Activated CD8-positive, alpha-beta memory T cell treated with anti-CD3 and anti-CD28 coated beads, Interleukin-2, amount 50 U/mL, for 4 hours (primary cell): ENCODE measurements around the gene CDH22.

Experiments used
- DNase-seq: peaks from one replicate; pipeline ENCODE4 v3.0.0-alpha.2; 2020

The CDH22 gene

GRCh38 chr20:46235077-46235476 lies 73.2 kb downstream of the CDH22 start:
- no peak for DNase-seq

- DNase-seq = no peak
These were observed 74.6 kb downstream of the CDH22 start for GRCh38 chr20:46233701-46234100.

DNA sequence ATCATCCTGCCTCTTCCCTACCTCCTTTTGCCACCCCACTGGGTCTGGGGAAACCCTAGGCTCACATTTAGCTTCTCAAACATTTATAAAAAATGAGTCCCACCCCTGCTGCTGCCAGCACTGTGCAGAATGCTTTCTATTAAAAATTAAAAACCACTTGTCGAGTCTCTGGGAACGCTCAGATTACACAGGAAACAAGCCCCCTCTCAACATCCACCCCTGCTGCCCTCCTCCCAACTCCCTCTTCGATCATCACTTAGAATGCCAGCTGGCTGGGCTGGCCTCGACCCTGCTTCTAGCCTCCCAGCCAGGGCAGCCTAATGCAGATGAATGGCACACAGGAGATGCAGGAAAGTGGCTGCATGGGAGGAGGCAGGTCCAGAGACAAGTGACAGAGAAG lies 75.8 kb downstream of the CDH22 start:
- no peak for DNase-seq

DNA sequence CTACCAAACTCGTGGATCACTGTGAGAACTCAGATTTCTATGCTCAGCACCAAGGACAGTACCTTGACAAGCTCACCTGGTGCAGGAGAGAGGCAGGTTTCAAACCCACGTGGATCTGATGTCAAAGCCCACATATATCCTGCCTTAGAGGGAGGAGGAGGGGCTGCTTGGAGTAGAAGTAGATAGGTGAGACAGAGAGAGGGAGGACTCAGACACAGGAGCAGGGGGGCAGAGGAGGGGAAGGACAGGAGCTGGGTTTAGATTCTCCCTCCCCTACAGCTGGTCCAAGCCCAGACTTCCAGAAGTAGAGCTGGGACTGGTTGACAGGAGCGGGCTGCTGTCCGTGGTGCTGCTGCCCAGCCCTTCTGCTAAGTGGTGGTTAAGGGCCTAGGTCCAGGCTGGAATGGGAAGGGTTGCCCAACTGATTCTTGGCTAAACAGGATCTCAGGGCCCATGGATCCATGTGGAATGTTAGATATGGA lies 77.5 kb downstream of the CDH22 start:
- DNase-seq = no peak

- DNase-seq = no peak
These were observed 78.2 kb downstream of the CDH22 start for GRCh38 chr20:46230106-46230491.

DNA sequence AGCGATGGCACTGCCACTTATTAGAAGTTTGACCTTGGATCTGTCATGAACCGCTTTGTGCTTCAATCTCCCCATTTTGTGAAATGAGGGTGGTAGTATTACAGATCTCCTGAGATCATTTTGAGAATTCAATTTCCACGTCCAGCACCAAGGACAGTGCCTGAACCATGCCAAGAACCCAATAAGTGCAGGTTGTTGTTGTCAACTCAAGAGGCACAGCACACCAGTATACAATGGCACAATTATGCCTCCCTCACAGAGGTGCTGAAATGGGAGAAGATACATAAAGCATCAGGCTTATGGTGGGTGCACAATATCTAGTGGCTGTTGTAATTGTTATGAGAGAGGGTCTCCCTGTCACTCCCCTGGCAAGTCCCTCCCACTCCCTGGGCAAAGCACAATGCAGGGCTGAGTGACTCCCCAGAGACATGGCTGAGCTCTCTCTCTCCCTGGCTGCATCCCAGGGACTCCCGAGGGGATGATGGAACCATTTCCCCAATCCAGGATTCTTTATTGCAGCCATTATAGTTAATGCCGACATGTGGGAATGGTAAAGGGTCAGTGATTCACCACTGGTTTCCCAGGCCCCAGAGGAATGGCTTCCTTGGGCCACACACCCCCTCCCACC lies 78.7 kb downstream of the CDH22 start:
- DNase-seq = no peak

DNA sequence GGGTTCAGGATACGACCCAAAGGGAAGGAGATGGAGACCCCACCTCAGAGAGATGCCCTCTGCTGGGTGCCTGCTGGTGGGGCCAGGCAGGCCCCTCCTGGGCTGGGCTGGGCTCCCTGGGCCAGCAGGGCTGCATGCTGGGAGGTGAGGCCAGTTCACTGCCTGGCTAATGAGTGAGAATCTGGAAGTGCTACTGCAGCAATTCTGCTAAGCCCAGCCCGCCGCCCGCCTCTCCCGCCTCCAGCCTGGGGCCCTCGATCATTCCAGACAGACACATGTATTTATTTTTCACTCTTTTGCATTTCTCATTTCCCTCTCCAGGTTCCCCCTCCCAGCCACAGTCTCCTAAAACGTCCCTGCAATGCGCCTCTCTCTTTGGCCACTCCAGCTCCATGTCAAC lies 79.6 kb downstream of the CDH22 start:
- no peak for DNase-seq

GRCh38 chr20:46227272-46227767 lies 81.0 kb downstream of the CDH22 start:
- DNase-seq = no peak

DNA sequence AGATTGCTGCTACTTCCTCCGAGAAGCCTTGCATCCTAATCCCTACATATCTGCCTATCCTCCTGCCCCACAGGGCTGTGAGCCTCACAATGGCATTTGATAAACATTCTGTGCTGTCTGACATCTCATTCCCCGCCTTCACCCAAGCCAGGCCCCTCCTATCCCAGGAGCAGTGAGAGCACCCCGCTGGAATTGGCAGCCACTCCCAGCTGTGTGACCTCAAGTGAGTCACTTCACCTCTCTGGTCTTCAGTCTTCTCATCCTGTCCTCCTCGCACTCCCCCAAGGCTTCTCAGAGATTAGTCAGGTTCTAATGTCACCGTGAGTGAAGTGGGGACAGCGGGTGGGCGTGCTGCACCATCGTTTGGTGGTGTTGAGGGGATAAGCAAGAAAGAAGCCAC lies 81.7 kb downstream of the CDH22 start:
- DNase-seq = no peak

GRCh38 chr20:46222521-46223007 lies 85.7 kb downstream of the CDH22 start:
- no peak for DNase-seq

DNA sequence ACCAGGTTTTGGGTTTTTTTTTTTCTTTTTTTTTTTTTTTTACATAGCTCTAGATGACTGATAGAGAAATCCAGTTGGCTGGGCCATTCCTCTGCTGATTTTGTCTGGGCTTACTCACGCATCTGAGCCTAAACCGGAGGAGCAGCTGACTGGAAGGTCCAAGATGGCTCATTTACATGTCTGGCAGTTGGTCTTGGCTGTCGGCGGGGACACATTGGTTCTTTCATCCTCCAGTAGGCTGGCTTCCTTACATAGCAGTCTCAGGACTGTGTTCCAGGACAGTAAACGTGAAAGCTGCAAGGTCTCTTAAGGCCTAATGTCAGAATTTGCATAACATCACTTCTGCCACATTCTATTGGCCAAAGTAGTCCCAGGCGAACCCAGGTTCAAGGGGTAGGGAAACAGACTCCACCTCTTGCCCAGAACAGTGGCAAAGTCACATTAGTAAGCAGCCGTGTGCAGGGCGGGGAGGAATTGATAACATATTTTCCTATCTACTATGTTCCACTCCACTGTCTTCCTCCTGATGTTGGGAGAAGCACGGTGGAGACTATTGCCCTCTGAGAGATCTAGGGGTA lies 87.0 kb downstream of the CDH22 start:
- no peak for DNase-seq

GRCh38 chr20:46220455-46221207 lies 87.7 kb downstream of the CDH22 start:
- no peak for DNase-seq

- DNase-seq = no peak
These were observed 88.4 kb downstream of the CDH22 start for GRCh38 chr20:46219920-46220319.

- DNase-seq = no peak
These were observed 89.1 kb downstream of the CDH22 start for GRCh38 chr20:46219190-46219589.

DNA sequence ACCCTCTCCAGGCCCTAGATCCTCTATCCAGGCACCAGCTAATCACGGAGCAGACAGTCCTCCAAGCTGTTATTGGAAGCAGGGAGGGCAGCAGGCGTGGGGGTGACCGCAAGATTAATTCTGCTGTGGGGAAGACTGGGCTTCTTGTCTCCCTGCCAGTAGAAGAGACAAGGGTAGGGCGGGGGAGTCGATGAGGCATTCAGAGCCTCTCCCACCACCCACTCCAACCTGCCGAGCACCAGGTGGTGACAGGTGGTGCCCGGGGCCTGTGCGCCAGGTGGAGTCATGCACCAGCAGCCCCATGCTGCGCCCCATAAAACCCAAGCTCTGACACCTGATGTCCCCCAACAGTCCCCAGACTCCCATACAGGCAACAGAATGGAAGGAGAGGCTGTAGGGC lies 89.6 kb downstream of the CDH22 start:
- no peak for DNase-seq

- DNase-seq = no peak
These were observed 90.7 kb downstream of the CDH22 start for GRCh38 chr20:46217583-46217982.

DNA sequence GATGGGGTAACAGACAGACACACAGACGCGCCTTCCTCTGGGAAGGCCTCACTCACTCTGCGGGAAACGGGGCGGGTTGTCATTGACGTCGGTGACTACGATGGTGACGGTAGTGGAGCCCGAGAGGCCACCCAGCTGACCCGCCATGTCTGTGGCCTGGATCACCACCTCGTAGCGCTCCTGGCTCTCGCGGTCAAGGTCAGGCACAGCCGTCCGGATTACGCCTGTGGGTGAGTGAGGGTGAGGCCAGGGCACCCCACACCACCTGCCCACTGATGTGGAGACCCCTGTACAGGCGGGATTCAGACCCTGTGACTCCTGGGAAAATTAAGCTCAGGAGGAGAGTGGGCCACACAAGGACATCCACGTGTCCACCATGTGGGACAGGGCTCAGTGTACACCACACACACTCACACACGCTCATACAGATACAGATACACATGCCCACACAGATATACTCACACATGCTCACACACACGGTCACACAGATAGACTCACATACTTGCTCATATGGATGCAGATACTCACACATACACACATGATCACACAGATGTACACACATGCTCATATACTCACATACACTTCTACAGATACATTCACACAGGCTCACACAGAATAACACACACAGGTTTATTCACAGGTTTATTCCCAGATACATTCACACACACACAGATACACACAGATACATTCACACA lies 91.4 kb downstream of the CDH22 start:
- no peak for DNase-seq

DNA sequence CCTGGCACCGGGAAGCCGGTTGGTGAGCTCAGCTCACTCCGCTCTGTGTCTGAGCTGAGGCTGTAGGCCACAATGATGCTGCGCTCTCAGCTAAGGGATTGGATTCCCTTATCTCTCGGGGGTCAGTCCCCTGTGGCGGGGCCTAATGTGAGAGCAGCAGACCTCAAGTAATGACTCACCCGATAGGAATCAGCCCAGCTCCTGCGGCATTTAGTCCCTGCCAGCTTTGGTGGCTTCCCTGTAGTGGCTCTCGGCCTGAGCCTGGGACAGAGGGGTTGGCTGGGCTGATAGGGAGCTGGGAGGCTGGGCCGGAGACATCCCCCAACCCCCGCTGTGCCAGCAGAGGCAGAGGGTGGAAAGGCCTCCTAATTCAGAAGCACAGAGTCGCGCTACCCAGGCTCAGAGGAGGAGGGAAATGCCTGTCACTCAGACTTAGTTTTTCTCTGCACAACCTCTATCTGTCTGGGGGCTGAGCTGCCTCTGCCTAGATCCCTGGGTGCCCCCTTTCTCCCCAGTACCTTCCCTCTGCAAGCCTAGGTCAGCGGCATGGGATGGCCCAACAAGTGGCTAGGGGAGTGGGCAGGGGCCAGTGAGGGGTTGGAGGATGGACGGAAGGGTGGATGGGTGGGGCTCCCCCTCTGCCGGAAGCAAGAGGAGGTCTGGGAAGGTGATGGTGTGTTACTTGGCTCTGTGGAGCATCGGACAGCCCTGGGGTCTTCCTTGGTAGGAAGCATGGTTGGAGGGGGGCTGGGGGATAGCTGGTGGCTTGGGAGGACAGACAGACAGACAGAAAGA lies 92.2 kb downstream of the CDH22 start:
- DNase-seq = no peak

DNA sequence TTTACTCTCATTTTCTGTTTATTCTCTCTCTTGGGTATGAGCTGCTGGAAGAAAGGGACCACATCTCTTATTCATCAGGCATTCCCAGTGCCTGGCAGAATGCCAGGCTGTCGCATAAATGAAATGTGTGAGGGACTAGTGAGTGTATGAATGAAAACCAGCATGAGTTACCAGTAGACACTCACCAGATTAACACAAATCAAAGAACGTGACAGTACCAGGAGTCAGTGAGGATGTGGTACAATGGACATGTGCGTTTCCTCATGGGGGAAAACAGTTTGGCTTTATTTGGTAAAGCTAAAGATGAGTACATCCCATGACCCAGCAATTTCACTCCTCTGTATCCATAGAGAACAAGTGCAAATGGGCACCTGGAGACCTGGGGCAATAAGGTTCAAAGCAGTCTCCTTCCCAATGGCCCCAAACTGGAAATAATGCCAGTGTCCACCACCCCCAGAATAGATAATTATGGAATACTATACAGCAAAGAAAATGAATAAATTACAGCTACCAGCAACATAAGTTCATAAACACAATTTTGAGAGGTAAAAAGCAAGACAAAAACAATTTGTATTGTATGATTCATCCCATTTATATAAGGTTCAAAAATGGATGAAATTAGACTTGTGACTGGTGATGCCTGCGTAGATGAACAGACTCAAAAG lies 93.3 kb downstream of the CDH22 start:
- no peak for DNase-seq

- DNase-seq = no peak
These were observed 94.1 kb downstream of the CDH22 start for GRCh38 chr20:46213946-46214823.

GRCh38 chr20:46212876-46213275 lies 95.4 kb downstream of the CDH22 start:
- no peak for DNase-seq
